T follicular helper cell (primary cell): ENCODE results near the gene SLA2.
"Not testable (repeated sequence)": the region's sequence is repeated elsewhere in the genome, so short reads cannot be mapped to it uniquely, and the experiment has no call there.

Experiments used
- DNase-seq: peaks from one replicate; pipeline ENCODE4 v3.0.0-alpha.2; 2020; ENCODE audit warnings: low read depth

Gene SLA2

DNA sequence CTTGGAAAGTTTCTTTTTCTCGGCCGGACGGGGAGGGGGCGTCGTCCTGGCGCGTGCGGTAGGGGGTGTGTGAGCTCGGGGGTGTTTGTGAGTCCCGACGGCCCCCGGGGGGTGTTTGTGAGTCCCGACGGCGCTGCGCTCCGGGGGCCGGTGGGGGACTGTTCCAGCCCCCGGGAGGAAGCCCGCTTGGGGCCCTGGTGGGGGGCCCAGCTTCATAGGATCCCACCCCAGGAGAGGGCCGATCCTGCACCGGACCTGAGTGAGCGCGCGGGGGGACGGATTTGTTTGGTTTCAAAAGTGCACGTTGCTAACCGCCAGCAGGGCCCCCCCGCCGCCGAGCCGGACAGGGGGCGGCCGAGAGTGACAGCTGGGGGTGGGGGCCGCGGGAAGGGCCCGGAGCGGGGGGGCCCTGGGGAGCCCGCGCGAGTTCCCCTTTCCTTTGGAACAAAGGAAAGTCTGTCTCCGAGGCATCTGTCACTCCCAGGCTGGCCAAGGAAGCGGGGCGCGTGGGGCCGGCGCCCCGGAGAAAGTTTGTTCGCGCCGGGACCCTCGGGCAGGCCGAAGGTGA is 72.1 kb downstream of the SLA2 start:
- DNase-seq = peak; percentile 26

DNA sequence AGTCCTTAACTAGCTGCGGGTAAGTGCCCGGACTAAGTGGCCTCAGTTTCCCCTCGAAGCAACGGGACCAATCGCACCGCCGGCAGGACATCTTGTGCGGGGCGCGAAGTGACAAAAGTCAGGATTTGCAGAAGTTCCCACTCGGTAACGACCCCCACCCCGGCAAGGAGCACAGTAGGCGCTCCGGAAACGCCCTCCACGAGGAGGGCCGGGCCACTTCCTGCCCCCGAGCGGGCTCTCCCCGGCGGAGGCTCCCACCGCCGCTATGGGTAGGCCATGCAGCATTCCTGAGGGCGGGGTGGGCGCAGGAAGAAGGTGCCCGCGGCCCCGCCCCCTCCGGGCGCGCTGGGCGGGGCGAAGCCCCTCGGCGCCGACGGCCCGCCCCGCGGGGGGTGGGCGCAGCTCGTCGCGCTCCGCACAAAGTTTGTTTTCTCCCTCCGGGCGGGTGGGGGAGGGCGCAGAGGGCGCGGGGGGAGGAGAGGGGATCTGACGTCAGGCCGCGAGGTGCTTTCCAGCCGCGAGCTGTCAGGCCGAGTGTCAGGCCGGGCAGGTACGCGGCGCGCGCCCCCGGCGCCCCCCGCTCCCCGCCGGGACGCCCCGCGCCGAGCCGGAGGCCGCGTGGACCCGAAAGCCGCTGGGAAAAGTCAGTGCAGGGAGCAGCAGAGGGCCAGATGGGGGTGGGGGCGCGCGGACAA is 72.7 kb downstream of the SLA2 start, which contains the start of gene TGIF2:
Gene TGIF2 (plus strand): TSS at position 495 of the 695 bp plus-strand sequence. CDS start 5,178 bp downstream, outside the sequence.
- DNase-seq = peak; percentile 90

GRCh38 chr20:36572701-36573102 is 73.3 kb downstream of the SLA2 start:
- peak; percentile 55 for DNase-seq

DNA sequence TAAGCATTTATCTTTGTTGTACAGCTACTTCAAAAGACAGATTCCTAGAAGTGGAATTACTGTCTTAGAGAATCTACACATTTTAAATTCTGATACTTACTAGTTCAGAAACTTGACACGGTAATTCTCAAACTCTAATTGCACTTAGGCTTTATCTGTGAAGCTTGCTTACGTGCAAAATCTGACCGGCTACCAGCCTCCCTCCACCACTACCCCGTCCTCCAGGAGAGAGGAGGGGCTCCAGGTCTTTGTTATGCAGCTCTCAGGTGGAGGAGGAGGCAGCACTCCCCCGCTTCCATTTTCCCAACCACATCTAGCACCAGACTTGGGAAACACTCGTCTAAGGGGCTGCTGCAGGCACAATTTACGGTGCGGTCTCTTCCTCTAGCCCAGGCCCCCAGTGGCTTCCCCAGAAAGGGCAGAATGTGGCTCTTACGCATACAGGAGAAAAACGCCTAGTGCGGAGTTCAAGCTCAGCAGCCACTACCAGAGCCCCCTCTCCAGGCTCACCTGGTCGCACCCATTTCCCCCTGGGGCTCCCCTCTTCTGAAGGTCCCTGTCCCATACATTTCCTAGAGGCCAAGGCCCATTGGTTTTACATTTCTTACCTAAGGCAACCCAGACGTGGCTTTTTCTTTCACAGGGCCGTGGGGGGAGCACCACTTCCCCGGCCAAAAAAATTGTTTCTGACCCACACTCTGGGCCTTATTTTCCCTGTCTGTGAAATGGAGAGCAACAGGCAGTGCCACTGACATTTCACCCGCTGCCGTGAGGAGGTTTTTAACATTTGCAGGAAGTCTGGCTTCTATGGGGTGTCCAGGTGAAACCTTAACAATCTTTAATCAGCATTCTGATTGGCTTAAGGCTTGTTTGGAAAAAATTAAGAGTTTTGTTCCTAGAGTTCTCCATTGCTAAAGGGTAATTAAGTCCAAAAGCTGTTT is 74.2 kb downstream of the SLA2 start:
- DNase-seq = no peak

- no peak for DNase-seq
Observed at GRCh38 chr20:36569847-36570429, 76.1 kb downstream of the SLA2 start.

DNA sequence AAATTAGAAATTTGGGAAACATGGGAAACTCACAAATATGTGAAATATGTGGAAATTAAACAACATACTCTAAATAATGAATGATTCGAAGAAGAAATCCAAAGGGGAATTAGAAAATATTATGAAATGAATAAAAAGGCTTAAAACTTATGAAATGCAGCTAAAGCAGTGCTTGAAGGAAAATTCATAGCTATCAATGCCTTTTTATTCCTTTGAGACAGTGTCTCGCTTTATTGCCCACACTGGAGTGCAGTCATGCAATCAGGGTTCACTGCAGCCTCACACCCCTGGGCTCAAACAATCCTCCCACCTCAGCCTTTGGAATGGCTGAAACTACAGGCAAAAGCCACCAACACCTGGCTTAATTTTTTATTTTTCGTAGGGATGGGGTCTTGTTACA is 80.5 kb downstream of the SLA2 start:
- DNase-seq = no peak

- DNase-seq = not testable (repeated sequence)
Observed at GRCh38 chr20:36564726-36565121, 81.3 kb downstream of the SLA2 start.

GRCh38 chr20:36564078-36564725 is 81.8 kb downstream of the SLA2 start:
- not testable (repeated sequence) for DNase-seq

DNA sequence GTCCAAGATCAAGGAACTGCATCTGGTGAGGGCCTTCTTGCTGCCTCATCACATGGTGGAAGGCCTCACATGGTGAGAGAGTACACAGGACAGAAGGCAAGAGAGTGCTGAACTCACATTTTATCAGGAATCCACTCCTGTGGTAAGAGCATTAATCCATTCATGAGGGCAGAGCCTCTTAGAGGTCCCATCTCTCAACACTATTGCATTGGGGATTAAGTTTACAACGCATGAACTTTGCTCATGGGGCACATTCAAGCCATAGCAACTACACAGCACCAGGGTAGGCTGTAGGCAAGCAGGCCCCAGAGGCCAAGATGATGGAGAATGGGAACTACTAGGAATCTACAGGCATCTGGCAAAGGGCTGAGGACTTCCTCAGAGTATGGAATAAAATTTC is 82.6 kb downstream of the SLA2 start:
- DNase-seq = no peak

DNA sequence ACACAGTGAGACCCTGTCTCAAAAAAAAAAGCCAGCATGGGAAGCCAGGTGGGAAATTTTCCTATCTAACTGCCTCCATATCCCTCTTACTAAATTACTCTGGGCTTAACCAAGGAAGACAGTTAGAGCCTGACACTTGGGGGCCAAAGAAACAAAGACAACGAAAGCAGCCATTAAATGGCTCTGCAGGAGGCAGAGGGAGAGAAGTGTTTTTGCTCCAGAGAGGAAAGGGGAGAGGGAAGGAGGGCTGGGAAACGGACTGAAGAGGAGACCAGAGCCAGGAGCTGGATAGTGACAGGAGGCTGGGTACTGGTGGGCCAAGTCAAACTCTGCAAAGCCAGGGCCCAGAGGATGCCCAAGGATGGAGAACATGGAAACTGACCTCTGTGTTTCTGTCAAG is 83.3 kb downstream of the SLA2 start:
- DNase-seq = no peak
